ENCODE measurements around the gene TLL2. TPM values are rescaled to one million over a fixed set of nuclear protein-coding genes. Genes with fewer than 3 reads are reported as not detected.
A peak's percentile ranks its signal among the peaks of the same experiment; 100 is the strongest.

TLL2 gene
- total RNA-seq, 1 donor from 2014 or later: 6.7 TPM

DNA sequence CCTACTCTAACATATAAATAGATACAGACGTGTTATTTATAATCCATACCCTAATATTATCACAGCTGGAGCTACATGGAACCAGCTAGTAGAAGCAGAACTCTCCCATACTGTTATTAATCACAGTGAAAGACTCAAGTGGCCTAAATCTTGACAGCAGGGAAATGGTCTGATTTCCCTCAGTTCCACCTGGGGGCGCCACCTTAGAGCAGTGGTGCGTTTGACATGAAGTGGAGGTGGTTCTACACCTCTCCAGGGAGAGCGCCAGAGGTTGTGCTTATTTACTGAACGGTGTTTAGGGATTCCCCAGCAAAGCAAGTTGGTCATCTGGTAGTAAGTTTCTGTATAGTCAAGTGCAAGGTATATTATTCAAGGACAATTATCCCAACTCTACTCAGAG, 191.9 kb downstream of the TLL2 start:
- DNase-seq (ENCODE audit: low read depth): no peak
- TF ChIP-seq, protein P1, sequence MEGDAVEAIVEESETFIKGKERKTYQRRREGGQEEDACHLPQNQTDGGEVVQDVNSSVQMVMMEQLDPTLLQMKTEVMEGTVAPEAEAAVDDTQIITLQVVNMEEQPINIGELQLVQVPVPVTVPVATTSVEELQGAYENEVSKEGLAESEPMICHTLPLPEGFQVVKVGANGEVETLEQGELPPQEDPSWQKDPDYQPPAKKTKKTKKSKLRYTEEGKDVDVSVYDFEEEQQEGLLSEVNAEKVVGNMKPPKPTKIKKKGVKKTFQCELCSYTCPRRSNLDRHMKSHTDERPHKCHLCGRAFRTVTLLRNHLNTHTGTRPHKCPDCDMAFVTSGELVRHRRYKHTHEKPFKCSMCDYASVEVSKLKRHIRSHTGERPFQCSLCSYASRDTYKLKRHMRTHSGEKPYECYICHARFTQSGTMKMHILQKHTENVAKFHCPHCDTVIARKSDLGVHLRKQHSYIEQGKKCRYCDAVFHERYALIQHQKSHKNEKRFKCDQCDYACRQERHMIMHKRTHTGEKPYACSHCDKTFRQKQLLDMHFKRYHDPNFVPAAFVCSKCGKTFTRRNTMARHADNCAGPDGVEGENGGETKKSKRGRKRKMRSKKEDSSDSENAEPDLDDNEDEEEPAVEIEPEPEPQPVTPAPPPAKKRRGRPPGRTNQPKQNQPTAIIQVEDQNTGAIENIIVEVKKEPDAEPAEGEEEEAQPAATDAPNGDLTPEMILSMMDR (conservative IDR thresholded peaks at IDR 0.05; ENCODE audit: low read depth, low read length): peak; percentile 30
- H3K4me3 ChIP-seq (ENCODE audit: low read depth, low read length): no peak overlapping the region

DNA sequence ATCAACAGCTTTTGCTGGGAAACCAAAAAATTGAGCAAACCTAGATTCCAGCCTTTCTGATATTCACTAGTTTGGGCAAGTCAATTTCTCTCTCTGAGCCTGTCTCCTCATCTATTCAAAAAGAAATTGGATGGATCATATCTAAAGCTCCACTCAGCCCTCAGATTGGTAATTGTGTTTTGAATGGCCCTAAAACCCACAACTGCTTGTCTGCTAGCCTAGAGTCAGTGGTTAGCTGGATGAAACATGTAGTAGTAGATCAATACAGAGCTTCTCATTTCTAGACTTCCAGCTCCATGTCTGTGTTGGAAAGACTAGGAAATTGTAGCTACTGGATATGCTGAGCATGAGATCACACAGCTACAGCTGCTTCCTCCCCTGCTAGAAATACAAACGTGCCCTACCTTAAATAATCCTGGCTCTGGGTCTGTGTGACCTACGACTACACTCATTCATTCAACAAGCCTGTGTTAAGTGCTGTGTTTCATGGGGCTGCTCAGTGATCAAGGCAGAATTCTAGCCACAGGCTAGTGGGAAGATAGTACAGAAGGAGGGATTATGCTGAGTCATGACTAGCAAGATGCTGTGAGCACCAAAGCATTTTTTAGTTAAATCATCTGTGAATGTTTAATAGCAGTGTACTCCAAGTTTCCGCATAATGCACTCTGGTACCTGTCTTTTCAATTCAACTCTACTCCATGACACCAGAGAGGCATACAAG, 193.8 kb downstream of the TLL2 start:
- no peak overlapping the region for H3K4me3 ChIP-seq (ENCODE audit: low read depth, low read length)
- no peak for DNase-seq (ENCODE audit: low read depth)
- TF ChIP-seq, protein P1 (conservative IDR thresholded peaks at IDR 0.05; ENCODE audit: low read depth, low read length): no peak

DNA sequence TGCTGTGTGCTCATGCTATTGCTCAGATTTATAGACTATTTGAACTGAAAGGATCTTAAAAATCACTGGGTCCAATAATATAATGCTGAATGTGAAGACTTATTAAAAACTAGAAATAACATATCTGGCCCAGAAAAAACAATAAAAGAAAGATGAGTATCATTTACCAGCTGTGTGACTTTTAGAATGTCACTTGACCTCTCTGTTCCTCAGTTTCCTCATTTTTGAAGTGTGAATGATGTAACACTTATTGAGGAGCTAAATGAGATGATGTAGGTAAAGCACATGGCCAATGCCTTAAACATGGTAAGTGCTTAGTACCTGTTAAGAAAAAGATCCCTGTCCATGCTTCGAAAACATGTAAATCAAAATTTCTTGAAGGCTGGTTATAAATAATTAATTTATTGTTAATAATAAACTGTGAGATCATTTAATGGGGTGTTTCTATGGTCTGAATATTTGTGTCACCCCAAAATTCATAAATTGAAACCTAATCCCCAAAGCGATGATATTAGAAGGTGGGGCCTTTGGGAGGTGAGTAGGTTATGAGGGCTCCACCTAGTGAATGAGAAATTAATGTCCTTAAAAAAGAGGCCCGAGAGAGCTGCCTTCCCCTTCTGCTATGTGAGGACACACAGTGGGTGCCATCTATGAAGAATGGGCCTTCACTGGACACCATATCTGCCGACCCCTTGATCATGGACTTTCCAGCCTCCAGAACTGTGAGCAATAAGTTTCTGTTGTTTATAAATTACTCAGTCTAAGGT, 196.5 kb downstream of the TLL2 start:
- DNase-seq (ENCODE audit: low read depth): no peak
- TF ChIP-seq, protein P1 (conservative IDR thresholded peaks at IDR 0.05; ENCODE audit: low read depth, low read length): no peak
- H3K4me3 ChIP-seq (ENCODE audit: low read depth, low read length): no peak overlapping the region

Other genes starting within 250 kb of the TLL2 start
- gene BLNK, start 242.4 kb downstream of the TLL2 start, total RNA-seq: 0.12 and 0.29 TPM in 2 replicates
- not detected in 2 replicates for gene DNTT, start 209.5 kb downstream of the TLL2 start, total RNA-seq
- not detected in 2 replicates for gene OPALIN, start 154.9 kb downstream of the TLL2 start, total RNA-seq
- gene TM9SF3, start 73.1 kb upstream of the TLL2 start, total RNA-seq: 67.4 and 77.1 TPM in 2 replicates
- gene PIK3AP1, start 206.6 kb upstream of the TLL2 start, total RNA-seq: 4.1 and 4.2 TPM in 2 replicates